OCI-LY3 (cell line): Measurements from ENCODE around the gene ALDH9A1.

Experiments
- EZH2phosphoT487 ChIP-seq: fragments of 200-600 bp; shearing (Covaris generic); IDR thresholded peaks from 2 replicates; pipeline ENCODE4 v1.6.1; 2018; ENCODE audit warnings: antibody characterized with exemption, mixed run types, low read depth
- TF ChIP-seq, protein P1 (sequence below): fragments of 200-600, 300-600 bp; sonication (generic); IDR thresholded peaks from 2 replicates; pipeline ENCODE4 v1.5.1; 2014; ENCODE audit warnings: antibody characterized with exemption, low read length, low read depth

DNA sequence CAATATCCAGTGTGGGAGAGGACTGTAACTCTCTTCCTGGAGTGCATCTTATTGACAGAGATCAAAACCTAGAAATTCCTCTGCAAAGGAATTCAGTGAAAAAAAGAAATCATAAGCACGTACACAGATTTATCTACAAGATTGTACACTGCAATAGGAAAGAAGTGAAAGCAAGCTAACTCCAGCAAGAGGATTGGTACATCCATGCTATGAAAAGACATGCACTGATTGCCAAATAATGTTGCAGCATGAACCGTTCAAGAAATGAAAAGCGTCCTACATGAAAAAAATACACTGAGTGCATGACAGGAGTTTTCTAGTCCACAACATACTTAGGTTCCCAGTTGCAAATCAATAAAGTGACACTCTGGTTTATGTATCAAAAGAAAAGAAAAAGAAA, 69.2 kb downstream of the ALDH9A1 start:
- TF ChIP-seq, protein P1, sequence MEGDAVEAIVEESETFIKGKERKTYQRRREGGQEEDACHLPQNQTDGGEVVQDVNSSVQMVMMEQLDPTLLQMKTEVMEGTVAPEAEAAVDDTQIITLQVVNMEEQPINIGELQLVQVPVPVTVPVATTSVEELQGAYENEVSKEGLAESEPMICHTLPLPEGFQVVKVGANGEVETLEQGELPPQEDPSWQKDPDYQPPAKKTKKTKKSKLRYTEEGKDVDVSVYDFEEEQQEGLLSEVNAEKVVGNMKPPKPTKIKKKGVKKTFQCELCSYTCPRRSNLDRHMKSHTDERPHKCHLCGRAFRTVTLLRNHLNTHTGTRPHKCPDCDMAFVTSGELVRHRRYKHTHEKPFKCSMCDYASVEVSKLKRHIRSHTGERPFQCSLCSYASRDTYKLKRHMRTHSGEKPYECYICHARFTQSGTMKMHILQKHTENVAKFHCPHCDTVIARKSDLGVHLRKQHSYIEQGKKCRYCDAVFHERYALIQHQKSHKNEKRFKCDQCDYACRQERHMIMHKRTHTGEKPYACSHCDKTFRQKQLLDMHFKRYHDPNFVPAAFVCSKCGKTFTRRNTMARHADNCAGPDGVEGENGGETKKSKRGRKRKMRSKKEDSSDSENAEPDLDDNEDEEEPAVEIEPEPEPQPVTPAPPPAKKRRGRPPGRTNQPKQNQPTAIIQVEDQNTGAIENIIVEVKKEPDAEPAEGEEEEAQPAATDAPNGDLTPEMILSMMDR, result no peak
- TF ChIP-seq EZH2phosphoT487, result no peak
